HG03097 (cell line): ENCODE data around the gene VWA1.
"Not testable (repeated sequence)": the region's sequence is repeated elsewhere in the genome, so short reads cannot be mapped to it uniquely, and the experiment has no call there.

Experiments
- ATAC-seq: cut with Tn5 transposase; IDR thresholded peaks from one replicate; pipeline ENCODE4 v1.9.1; 2021; ENCODE audit not compliant: unreplicated experiment, low FRiP score

The VWA1 gene

GRCh38 chr1:1432951-1433803 lies 2.3 kb upstream of the VWA1 start:
- ATAC-seq = no peak

GRCh38 chr1:1433804-1434130 lies 1.7 kb upstream of the VWA1 start:
- no peak for ATAC-seq

- ATAC-seq = no peak
Measured at GRCh38 chr1:1434131-1434823, 1.2 kb upstream of the VWA1 start.

GRCh38 chr1:1434824-1435105 lies 725 bp upstream of the VWA1 start:
- ATAC-seq = no peak

GRCh38 chr1:1435911-1436629 lies 580 bp downstream of the VWA1 start:
- no peak for ATAC-seq

GRCh38 chr1:1436630-1437032 lies 1.1 kb downstream of the VWA1 start:
- ATAC-seq = no peak

GRCh38 chr1:1437033-1437903 lies 1.8 kb downstream of the VWA1 start:
- ATAC-seq = no peak

GRCh38 chr1:1437904-1438376 lies 2.5 kb downstream of the VWA1 start:
- ATAC-seq = peak; percentile 47

- ATAC-seq = no peak
Measured at GRCh38 chr1:1438531-1439381, 3.3 kb downstream of the VWA1 start.

GRCh38 chr1:1439546-1440261 lies 4.2 kb downstream of the VWA1 start:
- no peak for ATAC-seq

GRCh38 chr1:1440262-1441001 lies 4.9 kb downstream of the VWA1 start:
- no peak for ATAC-seq

- no peak for ATAC-seq
Measured at GRCh38 chr1:1441002-1441888, 5.8 kb downstream of the VWA1 start.

GRCh38 chr1:1442069-1442770 lies 6.7 kb downstream of the VWA1 start:
- no peak for ATAC-seq

- ATAC-seq = not testable (repeated sequence)
Measured at GRCh38 chr1:1446631-1447030, 11.1 kb downstream of the VWA1 start.

GRCh38 chr1:1449099-1449739 lies 13.7 kb downstream of the VWA1 start, which contains the start of gene ATAD3C:
Gene ATAD3C, plus strand, starts transcription at chr1:1449689. Its CDS starts 995 bp downstream, at chr1:1450684.
- ATAC-seq = no peak

- ATAC-seq = not testable (repeated sequence)
Measured at GRCh38 chr1:1450616-1451015, 15.1 kb downstream of the VWA1 start.
